GM21367 (cell line): ENCODE measurements around the gene ZNF561.
"Not testable (repeated sequence)": the region's sequence is repeated elsewhere in the genome, so short reads cannot be mapped to it uniquely, and the experiment has no call there.

ENCODE experiments used
- ATAC-seq: cut with Tn5 transposase; IDR thresholded peaks from one replicate; pipeline ENCODE4 v1.9.1; 2021; ENCODE audit not compliant: unreplicated experiment

Gene ZNF561

DNA sequence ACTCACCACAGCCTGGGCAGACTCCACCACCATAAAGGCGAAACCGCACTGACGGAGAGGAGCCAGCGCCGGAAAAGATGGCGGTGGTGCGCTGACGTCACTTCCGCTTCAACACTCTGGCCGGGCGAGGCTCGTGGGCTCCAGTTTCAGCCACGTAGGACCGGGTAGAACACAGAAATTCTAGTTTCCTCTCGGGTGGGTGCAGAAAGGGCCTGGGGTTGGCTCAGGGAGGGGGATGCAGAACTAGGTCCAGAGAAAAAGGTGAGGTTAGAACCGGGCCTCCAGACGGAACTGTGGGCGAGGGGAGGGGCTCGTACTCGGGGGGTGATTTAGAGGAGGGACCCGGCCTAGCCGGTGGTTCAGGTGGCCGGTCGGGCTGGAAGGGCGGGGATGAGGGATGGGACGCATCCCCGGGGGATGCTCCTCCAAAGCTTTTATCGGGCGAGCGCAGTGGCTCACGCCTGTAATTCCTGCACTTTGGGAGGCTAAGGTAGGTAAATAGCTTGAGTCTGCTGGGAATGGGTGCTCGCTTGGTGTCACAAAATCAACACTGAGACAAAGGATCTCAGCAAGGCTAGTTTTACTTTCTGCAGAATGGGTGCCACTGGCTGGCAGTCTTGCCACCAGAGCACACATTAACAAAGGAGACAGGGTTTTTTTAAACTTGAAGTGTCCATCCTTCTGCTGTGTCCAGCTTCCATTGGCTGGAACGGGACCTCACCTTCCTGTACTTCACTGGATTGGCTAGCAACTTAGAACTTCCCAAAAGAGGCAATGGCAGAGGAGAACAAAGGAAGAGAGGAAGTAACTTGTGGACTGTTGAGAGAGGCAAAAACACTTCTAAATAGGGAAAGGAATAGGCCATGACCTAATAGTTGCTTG lies at the start of gene ZNF561:
Gene ZNF561, minus strand, starts transcription at position 77 of the 882 bp plus-strand sequence. CDS start 1,776 bp downstream, outside the sequence.
- ATAC-seq = peak; percentile 70

DNA sequence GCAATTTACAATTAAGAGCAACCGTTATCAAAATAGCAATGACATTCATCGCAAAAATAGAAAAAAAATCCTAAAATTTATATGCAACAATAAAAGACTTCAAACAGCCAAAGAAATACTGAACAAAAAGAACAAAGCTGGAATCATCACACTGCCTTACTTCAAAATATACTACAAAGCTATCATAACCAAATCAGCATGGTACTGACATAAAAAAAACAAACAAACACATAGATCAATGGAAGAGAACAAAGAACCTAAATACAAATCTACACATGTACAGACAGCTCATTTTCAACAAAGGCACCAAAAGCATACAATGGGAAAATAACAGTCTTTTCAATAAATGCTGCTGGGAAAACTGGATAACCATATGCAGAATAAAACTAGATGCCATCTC lies 47.5 kb upstream of the ZNF561 start:
- ATAC-seq = no peak

DNA sequence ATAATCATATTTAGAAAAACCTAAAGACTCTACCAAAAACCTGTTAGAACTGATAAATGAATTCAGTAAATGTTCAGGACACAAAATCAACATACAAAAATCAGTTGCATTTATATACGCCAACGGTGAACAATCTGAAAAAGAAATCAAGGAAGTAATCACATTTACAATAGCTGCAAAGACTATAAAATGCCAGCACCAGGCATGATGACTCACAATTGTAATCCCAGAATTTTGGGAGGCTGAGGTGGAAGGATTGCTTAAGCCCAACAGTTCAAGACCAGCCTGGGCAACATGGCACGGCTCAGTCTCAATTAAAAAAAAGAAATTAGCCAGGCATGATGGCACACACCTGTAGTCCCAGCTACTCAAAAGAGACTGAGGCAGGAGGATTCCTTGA lies 46.9 kb upstream of the ZNF561 start:
- no peak for ATAC-seq

DNA sequence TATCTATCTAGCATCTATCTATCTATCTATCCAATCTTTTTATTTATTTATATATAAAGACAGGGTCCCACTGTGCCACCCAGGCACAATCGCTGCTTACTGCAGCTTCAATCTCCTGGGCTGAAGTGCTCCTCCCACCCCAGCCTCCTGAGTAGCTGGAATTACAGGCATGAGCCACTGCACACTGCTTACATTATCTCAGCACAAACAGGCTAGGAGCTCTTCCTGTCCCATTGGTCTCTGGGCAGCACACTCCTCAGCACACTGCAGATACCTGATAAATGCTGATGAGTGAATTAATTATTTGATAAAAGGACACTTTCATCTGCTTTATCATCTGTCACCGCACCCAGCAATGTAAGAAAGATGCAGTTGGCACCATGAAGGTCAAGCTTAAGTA lies 37.7 kb upstream of the ZNF561 start:
- no peak for ATAC-seq

DNA sequence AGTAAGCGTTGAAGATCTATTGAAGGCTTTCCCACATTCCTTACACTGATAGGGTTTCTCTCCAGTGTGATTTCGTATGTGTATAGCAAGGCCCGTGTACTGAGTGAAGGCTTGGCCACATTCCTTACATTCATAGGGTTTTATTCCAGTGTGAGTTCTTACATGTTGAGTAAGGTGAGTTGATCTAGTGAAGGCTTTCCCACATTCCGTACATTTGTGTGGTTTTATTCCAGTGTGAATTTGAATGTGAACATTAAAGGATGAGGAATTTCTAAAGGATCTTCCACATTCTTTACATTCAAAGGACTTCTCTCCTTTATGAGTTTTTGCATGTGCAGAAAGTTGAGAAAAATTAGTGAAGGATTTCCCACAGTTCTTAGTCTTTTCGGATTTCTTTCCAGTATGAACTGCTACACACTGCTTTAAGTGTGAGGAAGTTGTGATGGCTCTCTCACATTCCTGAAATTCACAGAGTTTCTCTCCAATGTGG lies 32.1 kb upstream of the ZNF561 start:
- ATAC-seq = not testable (repeated sequence)

DNA sequence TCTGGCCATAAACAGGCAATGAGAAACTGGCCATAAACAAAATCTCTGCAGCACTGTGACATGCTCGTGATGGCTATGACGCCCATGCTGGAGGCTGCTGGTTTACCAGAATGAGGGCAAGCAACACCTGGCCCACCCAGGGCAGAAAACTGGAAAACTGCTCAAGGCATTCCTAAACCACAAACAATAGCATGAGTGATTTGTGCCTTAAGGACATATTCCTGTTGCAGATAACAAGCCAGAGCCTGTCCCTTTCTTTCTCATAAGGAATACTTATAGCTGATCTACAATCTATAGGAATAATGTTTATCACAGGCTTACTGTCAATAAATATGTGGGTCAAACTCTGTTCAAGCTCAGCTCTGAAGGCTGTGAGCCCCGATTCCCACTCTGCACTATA lies 30.4 kb upstream of the ZNF561 start:
- ATAC-seq = not testable (repeated sequence)

DNA sequence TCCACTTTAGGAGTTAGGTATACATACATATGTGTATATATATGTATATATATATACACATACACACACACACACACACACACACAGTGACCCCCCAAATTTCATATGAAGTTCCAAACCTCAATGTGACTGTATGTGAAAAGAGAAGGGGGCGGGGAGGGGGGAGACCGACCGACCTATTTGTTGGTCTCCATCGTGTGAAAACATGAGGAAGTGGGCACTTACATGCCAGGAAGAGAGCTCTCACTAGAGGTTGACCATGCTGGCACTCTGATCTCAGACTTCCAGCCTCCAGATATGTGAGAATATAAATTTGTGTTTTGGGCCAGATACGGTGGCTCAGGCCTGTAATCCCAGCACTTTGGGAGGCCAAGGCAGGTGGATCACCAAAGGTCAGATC lies 29.3 kb upstream of the ZNF561 start:
- ATAC-seq = no peak

DNA sequence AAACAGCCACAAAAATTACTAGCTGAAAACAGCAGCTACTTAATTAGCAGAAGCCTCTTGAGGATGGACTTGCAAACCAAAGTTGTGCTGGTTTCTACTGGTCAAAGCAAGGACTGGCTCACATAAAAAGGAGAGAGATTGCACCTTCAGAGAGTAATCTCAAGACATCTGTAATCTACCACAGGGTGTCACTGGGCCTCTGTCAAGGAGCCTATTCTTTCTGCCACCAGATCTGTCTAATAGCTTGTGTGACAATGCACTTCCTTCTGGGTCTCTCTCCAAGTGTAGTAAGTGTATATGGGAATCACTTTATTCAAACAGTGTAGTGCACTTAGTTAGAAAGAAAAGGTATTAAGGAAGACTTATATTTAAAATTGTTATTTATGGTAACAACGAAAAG lies 24.4 kb upstream of the ZNF561 start:
- ATAC-seq = no peak

DNA sequence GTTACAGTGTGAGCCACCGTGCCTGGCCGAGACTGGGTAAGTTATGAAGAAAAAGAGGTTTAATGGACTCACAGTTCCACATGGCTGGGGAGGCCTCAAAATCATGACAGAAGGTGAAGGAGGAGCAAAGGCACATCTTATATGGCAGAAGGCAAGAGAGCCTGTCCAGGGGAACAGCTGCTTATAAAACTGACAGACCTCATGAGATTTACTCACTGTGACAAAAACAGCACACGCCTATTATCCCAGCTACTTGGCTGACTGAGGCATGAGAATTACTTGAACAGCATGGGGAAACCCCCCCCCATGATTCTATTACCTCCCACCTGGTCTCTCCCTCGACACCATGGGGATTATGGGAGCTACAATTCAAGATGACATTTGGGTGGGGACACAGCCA lies 23.4 kb upstream of the ZNF561 start:
- ATAC-seq = no peak

DNA sequence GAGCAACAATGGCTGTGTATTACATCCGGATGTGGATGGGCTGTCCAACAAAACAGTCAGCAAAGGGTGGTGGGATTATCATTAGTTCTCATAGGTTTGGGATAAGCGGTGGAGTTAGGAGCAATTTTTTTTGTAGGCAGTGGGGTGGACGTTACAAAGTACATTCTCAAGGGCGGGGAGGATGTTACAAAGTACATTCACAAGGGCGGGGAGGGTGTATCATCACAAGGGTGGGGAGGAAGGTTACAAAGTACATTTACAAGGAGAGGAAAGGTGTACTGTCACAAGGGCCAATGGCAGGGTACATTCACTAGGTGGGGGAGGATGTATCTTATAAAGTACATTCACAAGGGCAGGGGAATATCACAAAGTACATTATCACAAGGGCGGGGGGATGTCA lies 20.8 kb upstream of the ZNF561 start:
- no peak for ATAC-seq

DNA sequence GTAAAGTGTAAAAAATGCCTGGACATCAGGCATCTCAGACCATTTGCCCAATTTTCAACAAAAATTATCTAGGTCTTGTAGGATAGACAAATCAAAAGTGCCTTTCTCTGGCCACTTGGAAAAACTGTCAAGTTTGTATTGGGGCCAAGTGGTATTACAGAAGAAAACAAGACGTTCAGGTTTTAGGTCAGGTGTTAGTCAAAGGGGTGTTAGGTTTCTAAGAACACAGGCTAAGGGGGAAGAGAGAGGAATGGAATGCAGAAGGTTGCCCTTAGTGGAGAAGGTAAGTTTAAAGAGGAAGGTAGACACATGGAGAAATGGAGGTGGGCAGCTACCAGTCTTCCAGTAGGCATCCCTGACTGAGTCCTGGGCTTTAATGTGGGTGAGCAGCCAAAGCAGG lies 19.9 kb upstream of the ZNF561 start:
- no peak for ATAC-seq

DNA sequence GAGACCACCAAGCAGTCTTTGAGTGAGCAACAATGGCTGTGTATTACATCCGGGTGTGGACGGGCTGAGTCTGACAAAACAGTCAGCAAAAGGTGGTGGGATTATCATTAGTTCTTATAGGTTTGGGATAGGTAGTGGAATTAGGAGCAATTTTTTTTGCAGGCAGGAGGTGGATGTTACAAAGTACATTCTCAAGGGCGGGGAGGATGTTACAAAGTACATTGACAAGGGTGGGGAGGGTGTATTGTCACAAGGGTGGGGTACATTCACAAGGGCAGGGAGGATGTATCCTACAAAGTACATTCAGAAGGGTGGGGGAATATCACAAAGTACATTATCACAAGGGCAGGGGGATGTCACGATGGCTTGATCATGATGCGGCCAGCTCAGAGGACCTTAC lies 15.0 kb upstream of the ZNF561 start:
- ATAC-seq = no peak

DNA sequence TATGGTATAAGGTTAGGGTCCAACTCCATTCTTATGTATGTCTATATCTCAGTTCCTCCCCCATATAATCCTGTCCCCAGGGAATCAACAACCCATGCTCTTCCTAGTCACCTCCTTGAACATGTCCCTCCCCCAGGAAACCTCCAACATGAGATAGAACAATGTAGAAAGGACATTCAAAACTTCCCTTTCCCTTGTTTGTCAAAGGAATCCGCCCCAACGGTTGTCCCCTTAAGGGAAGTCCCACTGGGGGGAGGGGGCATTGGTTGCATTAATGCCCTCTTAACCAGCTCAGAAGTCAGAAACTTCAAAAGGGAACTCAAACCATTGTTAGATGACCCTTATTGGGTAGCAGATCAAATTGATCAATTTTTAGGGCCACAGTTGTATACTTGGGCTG lies 6.8 kb upstream of the ZNF561 start:
- no peak for ATAC-seq

DNA sequence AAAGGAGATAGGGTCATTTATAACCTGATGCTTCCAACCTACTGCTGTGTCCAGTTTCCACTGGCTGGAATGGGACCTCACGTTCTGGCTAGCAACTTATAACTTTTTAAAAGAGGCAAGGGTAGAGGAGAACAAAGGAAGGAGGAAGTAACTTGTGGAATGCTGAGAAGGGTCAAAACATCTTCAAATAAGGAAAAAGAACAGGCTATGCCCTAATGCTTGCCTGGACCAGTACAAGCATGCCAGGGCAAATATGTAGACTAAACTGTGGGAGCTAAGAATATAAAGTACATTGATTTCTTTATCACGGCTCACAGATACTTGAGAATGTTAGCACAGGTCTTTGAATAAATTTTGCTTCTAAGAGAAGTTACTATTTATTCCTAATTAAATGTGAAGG lies 1.5 kb upstream of the ZNF561 start:
- no peak for ATAC-seq

DNA sequence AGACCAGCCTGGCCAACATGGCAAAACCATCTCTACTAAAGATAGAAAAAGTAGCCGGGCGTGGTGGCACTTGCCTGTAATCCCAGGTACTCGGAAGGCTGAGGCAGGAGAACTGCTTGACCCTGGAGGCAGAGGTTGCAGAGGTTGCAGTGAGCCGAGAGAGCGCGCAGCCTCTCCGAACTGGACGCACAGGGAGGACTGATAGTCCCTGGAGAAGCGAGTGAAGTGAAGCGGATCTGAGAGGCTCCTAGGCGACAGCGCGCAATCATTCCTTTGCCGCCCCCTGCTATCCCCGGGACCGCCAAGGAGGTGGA lies 233 bp downstream of the ZNF561 start:
- ATAC-seq = no peak

DNA sequence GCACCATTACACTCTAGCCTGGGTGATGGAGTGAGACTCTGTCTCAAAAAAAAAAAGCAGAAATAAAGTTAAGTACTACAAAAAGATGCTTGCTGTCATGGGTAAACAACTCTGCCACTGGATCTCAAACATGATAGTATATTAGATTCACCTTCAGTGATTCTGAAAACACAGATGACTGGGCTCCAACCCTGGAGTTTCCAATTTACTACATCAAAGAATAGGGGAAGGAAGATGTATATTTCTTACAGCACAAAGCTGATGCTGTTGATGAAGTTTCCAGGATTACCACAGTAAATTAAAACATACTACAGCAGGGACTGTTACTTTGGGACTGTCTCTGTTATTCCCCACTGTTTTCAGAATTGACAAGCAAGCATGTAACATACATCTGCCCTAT lies 5.2 kb downstream of the ZNF561 start:
- no peak for ATAC-seq

DNA sequence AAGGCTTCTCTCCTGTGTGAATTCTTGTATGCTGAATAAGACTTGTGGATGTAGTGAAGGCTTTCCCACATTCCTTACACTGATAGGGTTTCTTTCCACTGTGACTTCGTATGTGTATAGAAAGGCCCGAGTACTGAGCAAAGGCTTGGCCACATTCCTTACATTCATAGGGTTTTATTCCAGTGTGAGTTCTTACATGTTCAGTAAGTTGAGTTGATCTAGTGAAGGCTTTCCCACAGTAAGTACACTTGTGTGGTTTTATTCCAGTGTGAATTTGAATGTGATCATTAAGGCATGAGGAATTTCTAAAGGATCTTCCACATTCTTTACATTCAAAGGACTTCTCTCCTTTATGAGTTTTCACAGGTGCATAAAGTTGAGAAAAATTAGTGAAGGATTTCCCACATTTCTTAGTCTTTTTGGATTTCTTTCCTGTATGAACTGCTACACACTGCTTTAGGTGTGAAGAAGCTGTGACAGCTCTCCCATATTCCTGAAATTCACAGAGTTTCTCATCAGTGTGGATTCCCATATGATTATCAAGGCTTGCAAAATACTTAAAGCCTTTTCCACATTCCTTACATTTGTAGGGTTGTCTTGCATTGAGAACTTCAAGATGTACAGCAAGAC lies 10.4 kb downstream of the ZNF561 start:
- no peak for ATAC-seq

DNA sequence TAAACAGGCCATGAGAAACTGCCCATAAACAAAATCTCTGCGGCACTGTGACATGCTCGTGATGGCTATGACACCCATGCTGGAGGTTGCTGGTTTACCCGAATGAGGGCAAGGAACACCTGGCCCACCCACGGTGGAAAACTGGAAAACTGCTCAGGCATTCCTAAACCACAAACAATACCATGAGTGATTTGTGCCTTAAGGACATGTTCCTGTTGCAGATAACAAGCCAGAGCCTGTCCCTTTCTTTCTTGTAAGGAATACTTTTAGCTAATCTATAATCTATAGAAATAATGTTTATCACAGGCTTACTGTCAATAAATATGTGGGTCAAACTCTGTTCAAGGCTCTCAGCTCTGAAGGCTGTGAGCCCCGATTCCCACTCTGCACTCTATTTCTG lies 12.1 kb downstream of the ZNF561 start:
- no peak for ATAC-seq

DNA sequence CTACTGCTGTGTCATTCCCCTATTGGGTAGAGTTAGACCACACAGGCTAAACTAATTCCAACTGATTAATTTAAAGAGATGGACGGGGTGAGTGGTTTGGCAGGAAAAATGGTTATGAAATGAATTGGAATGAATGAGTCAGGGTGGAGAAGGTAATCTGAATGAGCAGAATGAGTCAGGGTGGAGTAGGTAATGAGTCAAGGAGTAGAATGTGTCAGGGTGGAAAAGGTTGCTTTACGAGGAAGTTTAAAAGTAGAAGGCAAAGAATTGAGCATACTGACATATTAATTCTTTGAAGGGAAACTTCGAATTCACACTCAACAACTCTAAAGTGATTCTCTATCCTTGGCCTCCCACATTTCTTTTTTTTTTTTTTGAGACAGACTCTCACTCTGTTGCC lies 24.0 kb downstream of the ZNF561 start:
- ATAC-seq = no peak

DNA sequence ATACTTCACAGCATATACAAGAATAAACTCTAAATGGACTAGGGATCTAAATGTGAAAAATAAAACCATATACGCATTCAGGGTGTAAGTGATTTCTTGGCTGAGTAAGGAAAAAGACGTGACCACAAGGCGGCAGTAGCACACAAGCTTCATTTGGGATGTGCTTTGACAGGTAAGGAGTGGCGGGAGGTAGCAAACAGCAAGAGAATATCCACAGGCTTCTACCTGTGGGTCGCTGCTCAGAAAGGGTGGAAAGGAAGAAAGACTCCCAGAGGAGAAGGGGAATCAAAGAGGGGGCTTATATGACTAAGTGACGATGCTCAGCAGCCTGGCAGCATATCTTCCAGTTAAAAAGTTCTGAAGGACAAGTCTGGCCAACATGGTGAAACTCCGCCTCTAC lies 34.3 kb downstream of the ZNF561 start:
- ATAC-seq = no peak

DNA sequence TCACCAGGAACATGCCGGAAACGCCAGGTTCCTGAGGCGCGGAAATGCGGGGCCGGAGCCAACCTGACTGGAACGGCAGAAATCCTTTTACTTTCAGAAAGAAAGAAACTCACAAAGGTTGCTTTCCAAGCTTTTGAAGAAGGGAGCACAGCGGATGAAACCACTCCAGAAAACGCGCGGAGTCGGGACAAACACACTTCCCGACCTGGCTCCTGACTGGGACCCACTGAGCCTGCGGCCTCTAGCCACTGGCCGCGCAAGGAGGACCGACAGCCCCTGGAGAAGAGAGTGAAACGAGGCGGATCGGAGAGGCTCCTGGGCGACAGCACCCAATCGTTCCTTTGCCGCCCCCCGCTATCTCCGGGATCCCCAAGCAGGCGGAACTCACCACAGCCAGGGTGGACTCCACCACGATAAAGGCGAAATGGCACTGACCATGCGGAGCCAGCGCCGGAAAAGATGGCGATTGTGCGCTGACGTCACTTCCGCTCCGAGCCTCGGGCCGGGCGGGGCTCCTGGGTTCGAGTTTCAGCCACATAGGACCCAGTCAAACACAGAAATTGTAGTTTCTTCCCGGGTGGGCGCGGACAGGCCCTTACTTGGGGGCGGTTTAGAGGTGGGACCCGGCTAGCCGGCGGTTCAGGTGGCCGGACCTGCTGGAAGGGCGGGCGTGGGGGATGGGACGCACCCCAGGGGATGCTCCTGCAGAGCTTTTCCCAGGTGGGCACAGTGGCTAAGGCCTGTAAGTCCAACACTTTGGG lies 36.8 kb downstream of the ZNF561 start, which contains the start of gene ZNF121:
Gene ZNF121, minus strand, starts transcription at position 432 of the 761 bp plus-strand sequence. CDS start 16,407 bp downstream, outside the sequence.
- peak; percentile 62 for ATAC-seq
